Immature natural killer cell (primary cell): Measurements from ENCODE around the gene PIP4P1. TPM values are rescaled to one million over a fixed set of nuclear protein-coding genes. Genes with fewer than 3 reads are reported as not detected.

Source experiments
- DNase-seq, 3 donors: peaks; one replicate each; pipeline ENCODE4 v3.0.0; 2022; ENCODE audit warnings: mixed read lengths in 1 of 3
- H3K27ac Mint-ChIP-seq, 6 donors: one replicate each; pipeline ENCODE4 v1.8.0; 2020; ENCODE audit warnings: mixed read lengths in 6 of 6, mild to moderate bottlenecking in 5 of 6, inconsistent platforms in 4 of 6, moderate library complexity in 3 of 6
- H3K27me3 Mint-ChIP-seq, 3 donors: one replicate each; pipeline ENCODE4 v1.8.0; 2020 to 2021; ENCODE audit warnings: low read depth in 3 of 3, mild to moderate bottlenecking in 3 of 3, mixed read lengths in 3 of 3, moderate library complexity in 3 of 3, inconsistent platforms in 1 of 3
- H3K36me3 Mint-ChIP-seq, 3 donors: one replicate each; pipeline ENCODE4 v1.8.0; 2020; ENCODE audit warnings: mixed read lengths in 3 of 3, inconsistent platforms in 2 of 3, mild to moderate bottlenecking in 2 of 3
- H3K4me1 Mint-ChIP-seq, 2 donors: one replicate each; pipeline ENCODE4 v1.8.0; 2020; ENCODE audit warnings: inconsistent platforms in 2 of 2, mild to moderate bottlenecking in 2 of 2, mixed read lengths in 2 of 2, moderate library complexity in 1 of 2
- H3K4me3 Mint-ChIP-seq, 5 donors: one replicate each; pipeline ENCODE4 v1.8.0; 2020; ENCODE audit warnings: mild to moderate bottlenecking in 5 of 5, mixed read lengths in 5 of 5, inconsistent platforms in 3 of 5, moderate library complexity in 3 of 5
- H3K9me3 Mint-ChIP-seq, 6 donors: one replicate each; pipeline ENCODE4 v1.8.0; 2020; ENCODE audit warnings: mild to moderate bottlenecking in 6 of 6, mixed read lengths in 6 of 6, inconsistent platforms in 4 of 6, moderate library complexity in 3 of 6
- polyA plus RNA-seq, 3 donors: library from polyadenylated mRNA; unstranded; fragments of 300-500 nt; fragmentation: Illumina TruSeq; gene quantifications; one replicate each; pipeline ENCODE4 v1.2.3, GENCODE V29; 2021

Gene PIP4P1
- polyA plus RNA-seq, 3 donors from 2014 or later, result 17.7 to 29.2 (median 26.2) TPM

DNA sequence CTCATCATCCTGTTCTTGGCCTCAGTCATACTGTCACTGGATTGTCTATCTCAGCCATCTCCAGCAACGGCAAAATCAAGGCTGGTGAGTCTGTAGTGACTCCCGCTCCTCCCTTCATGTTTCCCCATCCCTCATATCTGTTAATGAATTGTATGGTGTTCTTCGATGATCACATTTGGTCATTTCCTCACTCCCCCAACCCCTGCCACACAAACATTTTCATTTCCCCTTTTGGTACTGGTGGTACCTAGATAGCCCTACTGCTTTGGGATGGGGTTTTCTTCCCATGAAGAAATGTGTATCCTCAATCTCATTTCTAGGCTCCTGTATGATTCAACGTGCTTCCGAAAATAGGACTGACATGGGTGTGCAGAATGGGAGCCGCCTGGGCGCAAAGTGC, 22.6 kb downstream of the PIP4P1 start:
- Mint-ChIP-seq H3K9me3 (no peaks in the 10 kb centered on the region), H3K27ac (no peak overlapping the region), H3K36me3 (peaks cover 0 to 10% (median 0%) of the 10 kb centered on the region in 3 donors), H3K27me3 (peaks cover 1 to 2% (median 2%) of the 10 kb centered on the region in 3 donors), H3K4me1 (peaks cover 13 to 14% of the 10 kb centered on the region in 2 donors), H3K4me3 (no peak overlapping the region)
- no peak for DNase-seq

DNA sequence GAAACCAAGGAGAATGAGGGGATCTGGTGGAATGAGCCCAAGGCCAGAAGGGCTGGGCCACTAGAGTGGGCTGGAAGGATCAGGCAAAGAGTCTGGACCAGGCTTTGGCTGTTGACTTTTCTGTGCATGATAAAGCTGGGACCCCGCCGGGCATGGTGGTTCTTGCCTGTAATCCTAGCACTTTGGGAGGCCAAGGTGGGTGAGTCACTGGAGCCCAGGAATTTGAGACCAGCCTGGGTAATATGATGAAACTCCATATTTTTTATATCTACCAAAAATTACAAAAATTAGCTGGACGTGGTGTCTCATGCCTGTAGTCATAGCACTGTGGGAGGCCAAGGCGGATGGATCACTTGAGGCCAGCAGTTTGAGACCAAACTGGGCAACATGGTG, 24.9 kb downstream of the PIP4P1 start:
- DNase-seq, result no peak
- Mint-ChIP-seq H3K27me3 (peaks cover 1 to 2% (median 2%) of the 10 kb centered on the region in 3 donors), H3K4me1 (peaks cover 8 to 11% of the 10 kb centered on the region in 2 donors), H3K9me3 (no peaks in the 10 kb centered on the region), H3K27ac (no peak overlapping the region), H3K36me3 (peaks cover 0 to 3% (median 0%) of the 10 kb centered on the region in 3 donors), H3K4me3 (no peak overlapping the region)

- no peaks in the 10 kb centered on the region for H3K9me3 Mint-ChIP-seq
- peaks cover 3 to 5% of the 10 kb centered on the region in 2 donors for H3K4me1 Mint-ChIP-seq
- H3K27ac Mint-ChIP-seq, result no peak within 1 kb of the TSS
- DNase-seq, result no peak
- H3K4me3 Mint-ChIP-seq, result no peak within 1 kb of the TSS
- H3K36me3 Mint-ChIP-seq, result peaks cover 0 to 3% (median 0%) of the 10 kb centered on the region in 3 donors
- H3K27me3 Mint-ChIP-seq, result peaks cover under 1 to 2% (median 2%) of the 10 kb centered on the region in 3 donors
Measured at GRCh38 chr14:20435582-20436362, 25.5 kb downstream of the PIP4P1 start, which contains the start of gene KLHL33. Gene KLHL33 (minus strand): TSS chr14:20436166. CDS start chr14:20435811, 355 bp downstream.

DNA sequence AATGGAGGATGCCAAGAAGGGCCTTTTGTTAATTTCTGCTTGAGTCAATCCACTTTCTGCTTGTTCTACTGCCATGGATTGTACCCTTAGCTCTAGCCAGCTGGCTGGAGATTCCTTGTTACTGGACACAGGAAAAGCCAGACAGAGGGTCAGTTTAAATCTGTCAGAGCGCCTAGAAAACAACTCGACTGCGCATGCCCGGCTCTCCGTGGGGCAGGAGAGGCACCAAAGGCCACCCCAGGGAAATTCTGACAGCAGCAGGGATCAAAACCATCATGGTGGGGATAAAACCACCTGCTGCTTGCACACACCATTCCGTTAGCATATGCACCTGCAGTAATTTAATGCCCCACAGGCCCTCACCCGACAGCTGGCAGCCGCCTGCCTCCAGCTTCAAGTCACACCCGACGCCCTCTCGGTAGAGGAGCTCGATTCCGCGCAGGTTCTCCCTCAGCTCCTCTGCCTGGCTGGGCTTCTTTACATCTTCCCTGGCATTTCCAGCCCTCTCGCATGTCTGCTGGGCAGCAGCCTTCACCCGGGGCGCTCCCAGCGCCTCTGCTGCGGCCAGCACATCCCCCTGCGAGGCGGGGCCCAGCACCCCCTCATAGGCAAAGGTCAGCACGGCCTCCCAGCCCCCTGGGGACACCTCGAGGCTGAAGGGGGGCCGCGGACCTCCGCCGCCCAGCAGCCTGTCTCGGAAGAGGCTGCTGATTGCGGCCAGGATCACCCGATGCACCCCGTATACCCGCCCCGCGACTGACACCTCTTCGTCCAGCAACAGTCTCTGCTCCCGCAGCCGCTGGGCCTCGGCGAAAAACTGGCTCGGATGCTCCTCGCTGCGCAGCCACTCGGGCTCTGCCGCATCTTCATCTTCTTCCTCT, 26.3 kb downstream of the PIP4P1 start:
- DNase-seq, result no peak
- Mint-ChIP-seq H3K27ac (no peak overlapping the region), H3K4me3 (no peak overlapping the region), H3K36me3 (peaks cover 0 to 3% (median 0%) of the 10 kb centered on the region in 3 donors), H3K9me3 (no peaks in the 10 kb centered on the region), H3K4me1 (peaks cover under 1 to 2% of the 10 kb centered on the region in 2 donors), H3K27me3 (peaks cover 0 to 2% (median 0%) of the 10 kb centered on the region in 3 donors)

- Mint-ChIP-seq H3K36me3 (no peaks in the 10 kb centered on the region), H3K4me1 (peaks cover 25 to 27% of the 10 kb centered on the region in 2 donors), H3K27me3 (no peaks in the 10 kb centered on the region), H3K4me3 (peak overlapping the region in 1 of 5 donors; percentile 36), H3K9me3 (no peaks in the 10 kb centered on the region), H3K27ac (peak overlapping the region in 3 of 6 donors; percentile 35 to 56 (median 50))
- DNase-seq, result no peak
Measured at GRCh38 chr14:20429801-20430669, 31.2 kb downstream of the PIP4P1 start.

- no peak overlapping the region for H3K4me3 Mint-ChIP-seq
- peak overlapping the region in 1 of 6 donors; percentile 82 for H3K27ac Mint-ChIP-seq
- no peak for DNase-seq
- H3K27me3 Mint-ChIP-seq, result no peaks in the 10 kb centered on the region
- H3K36me3 Mint-ChIP-seq, result no peaks in the 10 kb centered on the region
- H3K4me1 Mint-ChIP-seq, result peaks cover 25 to 27% of the 10 kb centered on the region in 2 donors
- H3K9me3 Mint-ChIP-seq, result no peaks in the 10 kb centered on the region
Measured at GRCh38 chr14:20428802-20429201, 32.4 kb downstream of the PIP4P1 start.

GRCh38 chr14:20428010-20428365, 33.2 kb downstream of the PIP4P1 start:
- H3K4me3 Mint-ChIP-seq, result peak overlapping the region in 3 of 5 donors; percentile 16 to 43 (median 33)
- H3K27ac Mint-ChIP-seq, result peak overlapping the region; percentile 55 to 89 (median 68)
- H3K9me3 Mint-ChIP-seq, result no peaks in the 10 kb centered on the region
- no peaks in the 10 kb centered on the region for H3K36me3 Mint-ChIP-seq
- peaks cover 25 to 27% of the 10 kb centered on the region in 2 donors for H3K4me1 Mint-ChIP-seq
- peaks cover 0 to 2% (median 0%) of the 10 kb centered on the region in 3 donors for H3K27me3 Mint-ChIP-seq
- no peak for DNase-seq

GRCh38 chr14:20427231-20428009, 33.8 kb downstream of the PIP4P1 start:
- Mint-ChIP-seq H3K27me3 (peaks cover 0 to 2% (median 0%) of the 10 kb centered on the region in 3 donors), H3K27ac (peak overlapping the region; percentile 55 to 89 (median 68)), H3K36me3 (no peaks in the 10 kb centered on the region), H3K9me3 (no peaks in the 10 kb centered on the region), H3K4me3 (peak overlapping the region in 3 of 5 donors; percentile 16 to 43 (median 33)), H3K4me1 (peaks cover 25 to 27% of the 10 kb centered on the region in 2 donors)
- DNase-seq, result peak in 1 of 3 donors; percentile 11

GRCh38 chr14:20424851-20425250, 36.4 kb downstream of the PIP4P1 start:
- Mint-ChIP-seq H3K9me3 (no peaks in the 10 kb centered on the region), H3K27me3 (peaks cover 0 to 2% (median 0%) of the 10 kb centered on the region in 3 donors), H3K4me3 (no peak overlapping the region), H3K27ac (no peak overlapping the region), H3K36me3 (no peaks in the 10 kb centered on the region), H3K4me1 (peaks cover 22 to 26% of the 10 kb centered on the region in 2 donors)
- no peak for DNase-seq

DNA sequence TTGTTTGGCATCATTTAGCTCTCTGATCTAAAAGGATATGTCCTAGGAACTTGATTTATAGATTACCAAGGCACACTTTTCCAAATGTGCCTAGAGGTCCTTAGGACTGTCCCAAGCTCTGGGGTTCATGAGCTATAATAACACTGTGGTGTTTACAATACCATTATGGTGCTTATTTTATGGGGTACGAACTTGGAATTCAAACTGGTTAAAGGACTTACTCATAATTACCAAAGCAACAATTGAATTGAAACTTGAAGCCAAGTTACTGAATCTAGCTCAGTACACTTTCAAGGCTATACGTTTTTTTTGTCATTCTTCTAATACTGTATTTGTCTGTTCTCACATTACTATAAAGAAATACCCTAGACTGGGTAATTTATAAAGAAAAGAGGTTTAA, 38.3 kb downstream of the PIP4P1 start:
- peaks cover 0 to 4% (median 2%) of the 10 kb centered on the region in 3 donors for H3K27me3 Mint-ChIP-seq
- no peak for DNase-seq
- H3K27ac Mint-ChIP-seq, result no peak overlapping the region
- peaks cover 7 to 9% of the 10 kb centered on the region in 2 donors for H3K4me1 Mint-ChIP-seq
- H3K9me3 Mint-ChIP-seq, result no peaks in the 10 kb centered on the region
- no peaks in the 10 kb centered on the region for H3K36me3 Mint-ChIP-seq
- no peak overlapping the region for H3K4me3 Mint-ChIP-seq

- DNase-seq, result no peak
- H3K9me3 Mint-ChIP-seq, result no peaks in the 10 kb centered on the region
- H3K4me3 Mint-ChIP-seq, result no peak overlapping the region
- no peaks in the 10 kb centered on the region for H3K4me1 Mint-ChIP-seq
- no peaks in the 10 kb centered on the region for H3K36me3 Mint-ChIP-seq
- H3K27ac Mint-ChIP-seq, result no peak overlapping the region
- peaks cover 0 to 4% (median 2%) of the 10 kb centered on the region in 3 donors for H3K27me3 Mint-ChIP-seq
Measured at GRCh38 chr14:20421267-20421666, 40.0 kb downstream of the PIP4P1 start.

- Mint-ChIP-seq H3K27me3 (peaks cover 0 to 4% (median 2%) of the 10 kb centered on the region in 3 donors), H3K27ac (no peak overlapping the region), H3K9me3 (no peaks in the 10 kb centered on the region), H3K4me1 (peaks cover 3 to 12% of the 10 kb centered on the region in 2 donors), H3K4me3 (no peak overlapping the region), H3K36me3 (no peaks in the 10 kb centered on the region)
- DNase-seq, result no peak
Measured at GRCh38 chr14:20419419-20419818, 41.8 kb downstream of the PIP4P1 start.
